ENCODE measurements around the gene NCK2. TPM values are rescaled to one million over a fixed set of nuclear protein-coding genes. Genes with fewer than 3 reads are reported as not detected.
A peak's percentile ranks its signal among the peaks of the same experiment; 100 is the strongest.

Gene NCK2
- total and polyA plus RNA-seq, 9 of the 15 experiments (the other 6 are each of a cell fraction or from before 2014, with no cell fraction given) = 0.90 to 27.9 (median 15.9) TPM

GRCh38 chr2:105794926-105795574, 50.3 kb downstream of the NCK2 start:
- no peak for FAIRE-seq
- peaks cover 25% of the 10 kb centered on the region; the same call in 2 of the 3 replicates for H3K79me2 ChIP-seq (ENCODE audit: control insufficient read depth, insufficient read depth, low read length)
- H3K9me3 ChIP-seq (replicated peaks; ENCODE audit: control insufficient read depth, insufficient read depth, low read depth, low read length) = no peaks in the 10 kb centered on the region
- CTCF ChIA-PET (ENCODE audit: low intra/inter-chr PET ratio) = no interaction called here
- no peaks in the 10 kb centered on the region for H3K9me1 ChIP-seq (ENCODE audit: control insufficient read depth, insufficient read depth, low read length)
- no peak overlapping the region for H3K4me3 ChIP-seq
- DNase-seq (ENCODE audit: extremely low read depth in 1 of 4, low spot score in 3 of 4) = no peak
- WGBS (ENCODE audit: insufficient coverage, low coverage, missing lambda C conversion rate) = 70% methylated on average over 3 of the region's 3 CpGs
- peak overlapping the region; percentile 70 for H3K4me2 ChIP-seq (ENCODE audit: insufficient read depth, low read length)
- no peaks in the 10 kb centered on the region; the same call in 1 of the 2 replicates for H4K20me1 ChIP-seq (replicated peaks; ENCODE audit: control insufficient read depth, insufficient read depth, low read length)
- ATAC-seq = no peak
- peak overlapping the region in 1 of 2 experiments; percentile 70; a peak in 1 of 4 replicates for H3K9ac ChIP-seq (ENCODE audit: insufficient read depth in 1 of 2, low read depth in 2 of 2, low read length in 2 of 2)
- intact Hi-C loops (cut with micrococcal nuclease) (loop anchor here (5.0 kb wide), 1 partner anchor 57 kb away; no protein-coding TSS in a partner anchor), in situ Hi-C loops (cut with MboI) (no loop called here)
- H3K27me3 ChIP-seq (ENCODE audit: control insufficient read depth in 2 of 2, insufficient read depth in 2 of 2, low read length in 2 of 2) = no peaks in the 10 kb centered on the region
- H3K36me3 ChIP-seq (ENCODE audit: control insufficient read depth, insufficient read depth, low read length) = no peaks in the 10 kb centered on the region
- POLR2A ChIA-PET = no interaction called here
- peaks cover 18 to 65% of the 10 kb centered on the region in 2 experiments; a peak in 4 of 5 replicates for H3K4me1 ChIP-seq (replicated peaks in 1 of 2; ENCODE audit: control insufficient read depth in 2 of 2, insufficient read depth in 2 of 2, low read length in 2 of 2)
- H2AFZ ChIP-seq (ENCODE audit: low read depth, low read length) = peak overlapping the region; percentile 70
- BruUV-seq (replicated peaks) = no TSS peak
- peak overlapping the region; percentile 80; the same call in 2 of the 3 replicates for H3K27ac ChIP-seq (ENCODE audit: extremely low read depth, low read depth, low read length)
- TF ChIP-seq HNRNPL (IDR thresholded peaks at IDR 0.05; ENCODE audit: low read depth, low read length) (no peak), NKRF (IDR thresholded peaks at IDR 0.05; ENCODE audit: borderline replicate concordance) (no peak), SIN3A (IDR thresholded peaks at IDR 0.05; ENCODE audit: borderline replicate concordance in 2 of 2, control insufficient read depth in 1 of 2, low read depth in 2 of 2, low read length in 2 of 2) (no peak), POLR2H (tag; IDR thresholded peaks at IDR 0.05; ENCODE audit: low read depth) (0 out of 2 replicates have a peak, but pooled peaks have one; percentile 13), TCF15 (CRISPR knock-in tag; IDR thresholded peaks at IDR 0.05) (no peak), HEY1 (CRISPR knock-in tag; IDR thresholded peaks at IDR 0.05; ENCODE audit: borderline replicate concordance) (no peak), KLF13 (tag; IDR thresholded peaks at IDR 0.05; ENCODE audit: borderline replicate concordance, low read depth) (no peak), DMBX1 (CRISPR knock-in tag; IDR thresholded peaks at IDR 0.05; ENCODE audit: borderline replicate concordance) (no peak), ZKSCAN1 (IDR thresholded peaks at IDR 0.05; ENCODE audit: low read depth, low read length) (no peak)
- TF ChIP-seq, protein P1, sequence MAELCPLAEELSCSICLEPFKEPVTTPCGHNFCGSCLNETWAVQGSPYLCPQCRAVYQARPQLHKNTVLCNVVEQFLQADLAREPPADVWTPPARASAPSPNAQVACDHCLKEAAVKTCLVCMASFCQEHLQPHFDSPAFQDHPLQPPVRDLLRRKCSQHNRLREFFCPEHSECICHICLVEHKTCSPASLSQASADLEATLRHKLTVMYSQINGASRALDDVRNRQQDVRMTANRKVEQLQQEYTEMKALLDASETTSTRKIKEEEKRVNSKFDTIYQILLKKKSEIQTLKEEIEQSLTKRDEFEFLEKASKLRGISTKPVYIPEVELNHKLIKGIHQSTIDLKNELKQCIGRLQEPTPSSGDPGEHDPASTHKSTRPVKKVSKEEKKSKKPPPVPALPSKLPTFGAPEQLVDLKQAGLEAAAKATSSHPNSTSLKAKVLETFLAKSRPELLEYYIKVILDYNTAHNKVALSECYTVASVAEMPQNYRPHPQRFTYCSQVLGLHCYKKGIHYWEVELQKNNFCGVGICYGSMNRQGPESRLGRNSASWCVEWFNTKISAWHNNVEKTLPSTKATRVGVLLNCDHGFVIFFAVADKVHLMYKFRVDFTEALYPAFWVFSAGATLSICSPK (IDR thresholded peaks at IDR 0.05; ENCODE audit: borderline replicate concordance) = no peak
- TF ChIP-seq, protein P2, sequence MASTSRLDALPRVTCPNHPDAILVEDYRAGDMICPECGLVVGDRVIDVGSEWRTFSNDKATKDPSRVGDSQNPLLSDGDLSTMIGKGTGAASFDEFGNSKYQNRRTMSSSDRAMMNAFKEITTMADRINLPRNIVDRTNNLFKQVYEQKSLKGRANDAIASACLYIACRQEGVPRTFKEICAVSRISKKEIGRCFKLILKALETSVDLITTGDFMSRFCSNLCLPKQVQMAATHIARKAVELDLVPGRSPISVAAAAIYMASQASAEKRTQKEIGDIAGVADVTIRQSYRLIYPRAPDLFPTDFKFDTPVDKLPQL (IDR thresholded peaks at IDR 0.05; ENCODE audit: extremely low read depth, insufficient read length) = no peak
- TF ChIP-seq, protein P3, sequence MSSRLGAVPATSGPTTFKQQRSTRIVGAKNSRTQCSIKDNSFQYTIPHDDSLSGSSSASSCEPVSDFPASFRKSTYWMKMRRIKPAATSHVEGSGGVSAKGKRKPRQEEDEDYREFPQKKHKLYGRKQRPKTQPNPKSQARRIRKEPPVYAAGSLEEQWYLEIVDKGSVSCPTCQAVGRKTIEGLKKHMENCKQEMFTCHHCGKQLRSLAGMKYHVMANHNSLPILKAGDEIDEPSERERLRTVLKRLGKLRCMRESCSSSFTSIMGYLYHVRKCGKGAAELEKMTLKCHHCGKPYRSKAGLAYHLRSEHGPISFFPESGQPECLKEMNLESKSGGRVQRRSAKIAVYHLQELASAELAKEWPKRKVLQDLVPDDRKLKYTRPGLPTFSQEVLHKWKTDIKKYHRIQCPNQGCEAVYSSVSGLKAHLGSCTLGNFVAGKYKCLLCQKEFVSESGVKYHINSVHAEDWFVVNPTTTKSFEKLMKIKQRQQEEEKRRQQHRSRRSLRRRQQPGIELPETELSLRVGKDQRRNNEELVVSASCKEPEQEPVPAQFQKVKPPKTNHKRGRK (tag; IDR thresholded peaks at IDR 0.05) = 0 out of 2 replicates have a peak, but pooled peaks have one; percentile 17

Measured in K562 (cell line).